ENCODE results near the gene TP53. TPM values are rescaled to one million over a fixed set of nuclear protein-coding genes. Genes with fewer than 3 reads are reported as not detected.
"Not testable (repeated sequence)": the region's sequence is repeated elsewhere in the genome, so short reads cannot be mapped to it uniquely, and the experiment has no call there.

TP53 gene
- total RNA-seq, 1 experiment from 2014 or later, result 9.2 TPM

- H3K9me3 Mint-ChIP-seq (ENCODE audit: unreplicated experiment), result no peaks in the 10 kb centered on the region
- TF ChIP-seq CTCF (IDR thresholded peaks at IDR 0.05; ENCODE audit: insufficient read depth in 1 of 2, low read depth in 1 of 2, low read length in 1 of 2, severe bottlenecking in 1 of 2, unreplicated experiment in 1 of 2), result no peak
- no peak within 1 kb of the TSS for H3K27ac Mint-ChIP-seq (ENCODE audit: unreplicated experiment)
- H3K27me3 Mint-ChIP-seq (ENCODE audit: insufficient read depth, unreplicated experiment), result no peaks in the 10 kb centered on the region
- H3K4me3 Mint-ChIP-seq (ENCODE audit: unreplicated experiment), result peak within 1 kb of the TSS; percentile 77
- DNase-seq, result peak; percentile 82 to 88
- Histone ChIP-seq H3K4me1 (peaks cover 3% of the 10 kb centered on the region; the same call in 1 of the 2 replicates), H3K9me3 (no peaks in the 10 kb centered on the region), H3K27me3 (replicated peaks; ENCODE audit: control insufficient read depth, insufficient read depth, low read length) (no peaks in the 10 kb centered on the region), H3K4me3 (ENCODE audit: low read depth, low read length) (peak within 1 kb of the TSS; percentile 52), H3K36me3 (ENCODE audit: control insufficient read depth, insufficient read depth, low read length) (no peaks in the 10 kb centered on the region)
- BruUV-seq (replicated peaks), result no TSS peak
- POLR2A ChIA-PET, result interaction anchor here (0.6 to 1.4 kb wide), 5 partner anchors 12 to 60 kb away, joined by 3 to 12 read pairs (median 6); partner anchors contain the start of genes FXR2 and TP53
- intact Hi-C loops (cut with micrococcal nuclease; ENCODE audit: unreplicated experiment), result no loop called here
- CTCF ChIA-PET, result interaction anchor here (0.6 to 2.0 kb wide), 6 partner anchors 13 to 90 kb away, joined by 3 to 9 read pairs (median 4); partner anchors contain the start of genes FXR2, MPDU1, TP53 and WRAP53
- H3K4me1 Mint-ChIP-seq (ENCODE audit: low read depth, unreplicated experiment), result no peaks in the 10 kb centered on the region
- no peaks in the 10 kb centered on the region for H3K36me3 Mint-ChIP-seq (ENCODE audit: insufficient read depth, unreplicated experiment)
These were observed 59.8 kb downstream of the TP53 start, which contains the start of gene SAT2 for GRCh38 chr17:7627250-7628121. SAT2 (minus strand) TSS chr17:7627821; CDS start chr17:7627635, 186 bp downstream.

GRCh38 chr17:7626956-7627249 lies 60.4 kb downstream of the TP53 start:
- Mint-ChIP-seq H3K27me3 (ENCODE audit: insufficient read depth, unreplicated experiment) (no peaks in the 10 kb centered on the region), H3K27ac (ENCODE audit: unreplicated experiment) (no peak overlapping the region), H3K36me3 (ENCODE audit: insufficient read depth, unreplicated experiment) (no peaks in the 10 kb centered on the region), H3K9me3 (ENCODE audit: unreplicated experiment) (no peaks in the 10 kb centered on the region), H3K4me1 (ENCODE audit: low read depth, unreplicated experiment) (no peaks in the 10 kb centered on the region), H3K4me3 (ENCODE audit: unreplicated experiment) (peak overlapping the region; percentile 77)
- Histone ChIP-seq H3K27me3 (replicated peaks; ENCODE audit: control insufficient read depth, insufficient read depth, low read length) (no peaks in the 10 kb centered on the region), H3K36me3 (ENCODE audit: control insufficient read depth, insufficient read depth, low read length) (no peaks in the 10 kb centered on the region), H3K4me3 (ENCODE audit: low read depth, low read length) (peak overlapping the region; percentile 52), H3K9me3 (no peaks in the 10 kb centered on the region), H3K4me1 (peaks cover 3% of the 10 kb centered on the region; the same call in 1 of the 2 replicates)
- POLR2A ChIA-PET, result interaction anchor here (1.4 kb wide), 1 partner anchor 60 kb away, joined by 12 read pairs; the partner anchor contains the start of gene TP53
- TF ChIP-seq CTCF (IDR thresholded peaks at IDR 0.05; ENCODE audit: insufficient read depth in 1 of 2, low read depth in 1 of 2, low read length in 1 of 2, severe bottlenecking in 1 of 2, unreplicated experiment in 1 of 2), result no peak
- no TSS peak for BruUV-seq (replicated peaks)
- intact Hi-C loops (cut with micrococcal nuclease; ENCODE audit: unreplicated experiment), result no loop called here
- DNase-seq, result no peak
- CTCF ChIA-PET, result interaction anchor here (0.6 to 2.0 kb wide), 4 partner anchors 12 to 89 kb away, joined by 3 to 9 read pairs (median 4); partner anchors contain the start of genes FXR2, MPDU1 and WRAP53

GRCh38 chr17:7626307-7626706 lies 61.0 kb downstream of the TP53 start:
- H3K9me3 ChIP-seq, result no peaks in the 10 kb centered on the region
- no peak overlapping the region for H3K4me3 Mint-ChIP-seq (ENCODE audit: unreplicated experiment)
- ChIA-PET POLR2A (no interaction called here), CTCF (interaction anchor here (2.0 kb wide), 1 partner anchor 11 kb away, joined by 9 read pairs; the partner anchor contains the start of gene FXR2)
- peaks cover 3% of the 10 kb centered on the region; the same call in 1 of the 2 replicates for H3K4me1 ChIP-seq
- intact Hi-C loops (cut with micrococcal nuclease; ENCODE audit: unreplicated experiment), result no loop called here
- H3K4me3 ChIP-seq (ENCODE audit: low read depth, low read length), result peak overlapping the region; percentile 52; the same call in 1 of the 2 replicates
- H3K27ac Mint-ChIP-seq (ENCODE audit: unreplicated experiment), result no peak overlapping the region
- no peaks in the 10 kb centered on the region for H3K27me3 ChIP-seq (replicated peaks; ENCODE audit: control insufficient read depth, insufficient read depth, low read length)
- no peaks in the 10 kb centered on the region for H3K36me3 Mint-ChIP-seq (ENCODE audit: insufficient read depth, unreplicated experiment)
- H3K4me1 Mint-ChIP-seq (ENCODE audit: low read depth, unreplicated experiment), result no peaks in the 10 kb centered on the region
- BruUV-seq (replicated peaks), result TSS peak; percentile 90
- no peaks in the 10 kb centered on the region for H3K27me3 Mint-ChIP-seq (ENCODE audit: insufficient read depth, unreplicated experiment)
- H3K9me3 Mint-ChIP-seq (ENCODE audit: unreplicated experiment), result no peaks in the 10 kb centered on the region
- DNase-seq, result no peak
- H3K36me3 ChIP-seq (ENCODE audit: control insufficient read depth, insufficient read depth, low read length), result no peaks in the 10 kb centered on the region
- no peak for TF ChIP-seq CTCF (IDR thresholded peaks at IDR 0.05; ENCODE audit: insufficient read depth in 1 of 2, low read depth in 1 of 2, low read length in 1 of 2, severe bottlenecking in 1 of 2, unreplicated experiment in 1 of 2)

GRCh38 chr17:7625749-7626148 lies 61.5 kb downstream of the TP53 start:
- H3K36me3 Mint-ChIP-seq (ENCODE audit: insufficient read depth, unreplicated experiment); H3K27me3 ChIP-seq (replicated peaks; ENCODE audit: control insufficient read depth, insufficient read depth, low read length); H3K36me3 ChIP-seq (ENCODE audit: control insufficient read depth, insufficient read depth, low read length); H3K27ac Mint-ChIP-seq (ENCODE audit: unreplicated experiment); H3K27me3 Mint-ChIP-seq (ENCODE audit: insufficient read depth, unreplicated experiment); H3K4me3 ChIP-seq (ENCODE audit: low read depth, low read length); CTCF ChIA-PET; H3K4me1 ChIP-seq; H3K9me3 Mint-ChIP-seq (ENCODE audit: unreplicated experiment); H3K4me1 Mint-ChIP-seq (ENCODE audit: low read depth, unreplicated experiment); H3K4me3 Mint-ChIP-seq (ENCODE audit: unreplicated experiment); H3K9me3 ChIP-seq; intact Hi-C loops (cut with micrococcal nuclease; ENCODE audit: unreplicated experiment); DNase-seq; BruUV-seq (replicated peaks); POLR2A ChIA-PET: not testable (repeated sequence)
